Ammon's horn (tissue), 1 donor: ENCODE measurements around the gene DPEP3.

Source experiments
- DNase-seq: peaks from one replicate; pipeline ENCODE4 v3.0.0-alpha.2; 2016; ENCODE audit warnings: low spot score

Gene DPEP3

GRCh38 chr16:67931712-67932461, 48.4 kb downstream of the DPEP3 start, which contains the start of gene CTRL:
Gene CTRL (minus strand): TSS chr16:67931862. CDS start chr16:67931852, 10 bp downstream.
- no peak for DNase-seq

- no peak for DNase-seq
These were observed 49.6 kb downstream of the DPEP3 start for GRCh38 chr16:67930678-67931211.

DNA sequence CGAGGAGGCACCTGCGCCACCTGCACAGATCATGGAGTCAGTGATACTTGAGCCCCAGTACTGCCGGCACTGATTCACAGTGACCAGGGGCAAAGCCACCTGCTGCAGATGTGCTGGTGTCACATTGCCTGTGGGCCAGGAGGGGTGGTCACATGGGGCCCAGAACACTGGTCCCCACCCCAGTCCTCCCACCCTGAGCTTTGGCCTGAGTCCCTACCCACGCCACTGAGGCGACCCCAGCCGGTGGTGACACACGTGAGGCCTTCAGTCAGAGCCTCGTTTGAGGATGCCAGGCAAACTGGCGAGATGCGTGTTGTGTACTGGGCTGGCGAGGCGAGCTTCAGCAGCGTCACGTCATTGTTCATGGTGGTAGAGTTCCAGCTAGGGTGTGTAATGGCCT, 50.1 kb downstream of the DPEP3 start:
- DNase-seq = no peak

DNA sequence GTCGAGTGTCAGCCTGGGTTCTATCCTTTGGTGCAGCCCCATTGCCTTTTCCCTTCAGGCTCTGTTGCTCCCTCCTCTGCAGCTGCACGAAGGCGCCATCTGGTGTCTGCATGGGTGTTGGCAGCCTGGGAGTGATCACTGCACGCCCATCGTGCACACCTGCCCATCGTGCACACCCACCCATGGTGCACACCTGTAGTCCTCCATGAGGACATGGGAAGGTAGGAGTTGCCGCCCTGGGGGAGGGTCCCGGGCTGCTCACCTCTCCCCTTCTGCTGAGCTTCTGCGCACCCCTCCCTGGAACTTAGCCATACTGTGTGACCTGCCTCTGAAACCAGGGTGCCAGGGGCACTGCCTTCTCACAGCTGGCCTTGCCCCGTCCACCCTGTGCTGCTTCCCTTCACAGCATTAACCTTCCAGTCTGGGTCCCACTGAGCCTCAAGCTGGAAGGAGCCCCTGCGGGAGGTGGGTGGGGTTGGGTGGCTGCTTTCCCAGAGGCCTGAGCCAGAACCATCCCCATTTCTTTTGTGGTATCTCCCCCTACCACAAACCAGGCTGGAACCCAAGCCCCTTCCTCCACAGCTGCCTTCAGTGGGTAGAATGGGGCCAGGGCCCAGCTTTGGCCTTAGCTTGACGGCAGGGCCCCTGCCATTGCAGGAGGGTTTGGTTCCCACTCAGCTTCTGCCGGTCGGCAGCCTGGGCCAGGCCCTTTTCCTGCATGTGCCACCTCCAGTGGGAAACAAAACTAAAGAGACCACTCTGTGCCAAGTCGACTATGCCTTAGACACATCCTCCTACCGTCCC, 51.5 kb downstream of the DPEP3 start:
- DNase-seq = peak; percentile 90

GRCh38 chr16:67928147-67928546, 52.2 kb downstream of the DPEP3 start:
- no peak for DNase-seq

GRCh38 chr16:67927131-67927941, 53.0 kb downstream of the DPEP3 start:
- DNase-seq = no peak

- peak; percentile 74 for DNase-seq
These were observed 54.0 kb downstream of the DPEP3 start for GRCh38 chr16:67926181-67926750.
